HEK293 (cell line): ENCODE data around the gene PTTG1.

Source experiments
- CTCF ChIA-PET: fragments of 350-600 bp; formaldehyde crosslinking; extraction: SDS; loops from one replicate; lab custom pipeline; 2021; ENCODE audit warnings: antibody characterized with exemption; lab: Yijun Ruan, JAX
- POLR2A ChIA-PET: fragments of 300-600 bp; formaldehyde crosslinking; extraction: SDS; loops from one replicate; lab custom pipeline; 2020; ENCODE audit warnings: antibody characterized with exemption, inconsistent platforms; lab: Yijun Ruan, JAX
- H3K27ac ChIP-seq: fragments of 200-500 bp; sonication (Bioruptor generic); 2 replicates; pipeline ENCODE4 v1.5.1; 2014; ENCODE audit warnings: low read depth, low read length, control low read depth, inconsistent platforms; ENCODE audit errors: extremely low read depth
- H3K36me3 ChIP-seq, 2 experiments: fragments of 200-500 bp in 1 of 2; sonication (Bioruptor generic) in 1 of 2; 1 replicate in 1 of 2; 2 replicates in 1 of 2; pipeline ENCODE4 v1.5.1; 2014 to 2017; ENCODE audit warnings: inconsistent platforms in 2 of 2, low read length in 2 of 2; ENCODE audit not compliant: control insufficient read depth in 2 of 2, insufficient read depth in 1 of 2
- H3K4me1 ChIP-seq: fragments of 200-500 bp; sonication (Bioruptor generic); 2 replicates; pipeline ENCODE4 v1.5.1; 2014; ENCODE audit warnings: mild to moderate bottlenecking, low read length, inconsistent platforms; ENCODE audit not compliant: control insufficient read depth, insufficient read depth
- H3K4me3 ChIP-seq: 2 replicates; pipeline ENCODE4 v1.5.1; 2011; ENCODE audit warnings: low read depth, mild to moderate bottlenecking, control low read depth, low read length, moderate library complexity
- H3K9me3 ChIP-seq: fragments of 200-500 bp; sonication (Bioruptor generic); 2 replicates; pipeline ENCODE4 v1.5.1; 2014; ENCODE audit warnings: low read depth, low read length, inconsistent platforms; ENCODE audit not compliant: control insufficient read depth, insufficient read depth
- BCL11B ChIP-seq: fragments of 450-650 bp; formaldehyde crosslinking; IDR thresholded peaks from 2 replicates; pipeline ENCODE4 v1.5.1; 2016; ENCODE audit warnings: low read depth, missing biosample characterization, missing genetic modification characterization
- CTCF ChIP-seq: fragments of 450-650 bp; formaldehyde crosslinking; IDR thresholded peaks from 2 replicates; pipeline ENCODE4 v1.5.1; 2016; ENCODE audit warnings: missing biosample characterization, missing genetic modification characterization
- FEZF1 ChIP-seq: fragments of 450-650 bp; formaldehyde crosslinking; IDR thresholded peaks from 2 replicates; pipeline ENCODE4 v1.5.1; 2016; ENCODE audit warnings: missing biosample characterization, missing genetic modification characterization
- SALL2 ChIP-seq: fragments of 450-650 bp; formaldehyde crosslinking; IDR thresholded peaks from 2 replicates; pipeline ENCODE4 v1.5.0; 2017; ENCODE audit warnings: missing biosample characterization, mild to moderate bottlenecking, missing genetic modification characterization, borderline replicate concordance
- SP2 ChIP-seq: fragments of 450-650 bp; formaldehyde crosslinking; IDR thresholded peaks from 2 replicates; pipeline ENCODE4 v1.5.1; 2016; ENCODE audit warnings: missing biosample characterization, missing genetic modification characterization
- TRIM28 ChIP-seq: IDR thresholded peaks from 2 replicates; pipeline ENCODE4 v1.6.1; 2011; ENCODE audit warnings: low read length, control low read depth, borderline replicate concordance
- TSHZ1 ChIP-seq: fragments of 450-650 bp; formaldehyde crosslinking; IDR thresholded peaks from 2 replicates; pipeline ENCODE4 v1.5.1; 2016; ENCODE audit warnings: missing biosample characterization, missing genetic modification characterization, borderline replicate concordance
- ZBTB26 ChIP-seq: fragments of 450-650 bp; formaldehyde crosslinking; optimal IDR thresholded peaks from 2 replicates; pipeline ENCODE3; 2016; ENCODE audit warnings: missing biosample characterization, mild to moderate bottlenecking, missing genetic modification characterization
- ZBTB7A ChIP-seq: fragments of 450-650 bp; formaldehyde crosslinking; IDR thresholded peaks from 2 replicates; pipeline ENCODE4 v1.5.1; 2016; ENCODE audit warnings: low read depth, missing biosample characterization, missing genetic modification characterization
- ZFP3 ChIP-seq: fragments of 450-650 bp; formaldehyde crosslinking; IDR thresholded peaks from 2 replicates; pipeline ENCODE4 v1.5.1; 2016; ENCODE audit warnings: low read depth, missing biosample characterization, missing genetic modification characterization
- ZNF157 ChIP-seq: fragments of 450-650 bp; formaldehyde crosslinking; IDR thresholded peaks from 2 replicates; pipeline ENCODE4 v1.5.1; 2016; ENCODE audit warnings: missing biosample characterization, missing genetic modification characterization
- ZNF266 ChIP-seq: fragments of 450-650 bp; formaldehyde crosslinking; IDR thresholded peaks from 2 replicates; pipeline ENCODE4 v1.5.1; 2016; ENCODE audit warnings: missing biosample characterization, missing genetic modification characterization, low read depth
- ZNF274 ChIP-seq, 2 experiments: fragments of 200-500 bp in 1 of 2; fragments of 450-650 bp in 1 of 2; sonication (Bioruptor generic) in 1 of 2; formaldehyde crosslinking in 1 of 2; IDR thresholded peaks; 2 replicates each; pipeline versions ENCODE4 v1.5.1 to v1.6.1; 2014 to 2016; ENCODE audit warnings: borderline replicate concordance in 1 of 2, inconsistent platforms in 1 of 2, low read length in 1 of 2, missing biosample characterization in 1 of 2, missing genetic modification characterization in 1 of 2
- ZNF394 ChIP-seq: fragments of 450-650 bp; formaldehyde crosslinking; IDR thresholded peaks from 2 replicates; pipeline ENCODE4 v1.5.1; 2016; ENCODE audit warnings: missing biosample characterization, missing genetic modification characterization, mild to moderate bottlenecking, moderate library complexity, borderline replicate concordance
- ZNF610 ChIP-seq: fragments of 450-650 bp; formaldehyde crosslinking; IDR thresholded peaks from 2 replicates; pipeline ENCODE4 v1.5.1; 2016; ENCODE audit warnings: missing biosample characterization, missing genetic modification characterization, borderline replicate concordance
- ZNF623 ChIP-seq: fragments of 450-650 bp; formaldehyde crosslinking; IDR thresholded peaks from 2 replicates; pipeline ENCODE4 v1.5.1; 2016; ENCODE audit warnings: missing biosample characterization, missing genetic modification characterization
- ZNF624 ChIP-seq: fragments of 450-650 bp; formaldehyde crosslinking; IDR thresholded peaks from 2 replicates; pipeline ENCODE4 v1.5.1; 2017; ENCODE audit warnings: missing biosample characterization, missing genetic modification characterization
- ZNF701 ChIP-seq: fragments of 450-650 bp; formaldehyde crosslinking; IDR thresholded peaks from 2 replicates; pipeline ENCODE4 v1.5.1; 2016; ENCODE audit warnings: missing biosample characterization, missing genetic modification characterization
- ZNF704 ChIP-seq: fragments of 450-650 bp; formaldehyde crosslinking; IDR thresholded peaks from 2 replicates; pipeline ENCODE4 v1.5.1; 2016; ENCODE audit warnings: missing biosample characterization, missing genetic modification characterization
- ZNF707 ChIP-seq: fragments of 450-650 bp; formaldehyde crosslinking; IDR thresholded peaks from 2 replicates; pipeline ENCODE4 v1.5.1; 2016; ENCODE audit warnings: missing biosample characterization, missing genetic modification characterization
- ZSCAN30 ChIP-seq: fragments of 450-650 bp; IDR thresholded peaks from 2 replicates; pipeline ENCODE4 v1.5.1; 2018; ENCODE audit warnings: missing biosample characterization, mild to moderate bottlenecking, missing genetic modification characterization, moderate library complexity

PTTG1 gene

GRCh38 chr5:160462167-160462566, 40.5 kb downstream of the PTTG1 start (continued):
- TF ChIP-seq TRIM28 = no peak

GRCh38 chr5:160463227-160463626, 41.6 kb downstream of the PTTG1 start:
- CTCF ChIA-PET = interaction anchor here (0.8 to 1.5 kb wide), 4 partner anchors 22 to 42 kb away, joined by 3 to 6 read pairs (median 4); partner anchors contain the start of gene PTTG1
- POLR2A ChIA-PET = no interaction called here

GRCh38 chr5:160463740-160464465, 42.2 kb downstream of the PTTG1 start:
- CTCF ChIA-PET = interaction anchor here (1.1 to 1.5 kb wide), 2 partner anchors 26 to 42 kb away, joined by 4 to 6 read pairs; partner anchors contain the start of gene PTTG1
- Histone ChIP-seq H3K4me1 (peaks cover 12% of the 10 kb centered on the region; the same call in 1 of the 2 replicates), H3K4me3 (no peak overlapping the region), H3K9me3 (no peaks in the 10 kb centered on the region), H3K27ac (no peak overlapping the region), H3K36me3 (no peaks in the 10 kb centered on the region)
- TF ChIP-seq ZBTB7A (tag by site-specific recombination) (no peak), FEZF1 (tag by site-specific recombination) (peak; percentile 43; the same call in 1 of the 2 replicates)
- POLR2A ChIA-PET = no interaction called here

More at GRCh38 chr5:160463227-160463626, 41.6 kb downstream of the PTTG1 start:
- H3K27ac ChIP-seq = no peak overlapping the region
- H3K36me3 ChIP-seq = no peaks in the 10 kb centered on the region
- TF ChIP-seq BCL11B (tag by site-specific recombination) (no peak), ZNF266 (no peak), ZNF701 (no peak), ZNF157 (no peak), ZSCAN30 (tag by site-specific recombination) (no peak), ZNF394 (tag by site-specific recombination) (no peak), ZNF274 (IDR thresholded peaks at IDR 0.05; ENCODE audit: low read length) (no peak), ZNF274 (tag by site-specific recombination; IDR thresholded peaks at IDR 0.05; ENCODE audit: borderline replicate concordance) (no peak), TSHZ1 (tag by site-specific recombination) (no peak), ZNF704 (no peak)
- H3K4me3 ChIP-seq = no peak overlapping the region
- no peaks in the 10 kb centered on the region for H3K9me3 ChIP-seq
- H3K4me1 ChIP-seq = peaks cover 12% of the 10 kb centered on the region; the same call in 1 of the 2 replicates

- peaks cover 12% of the 10 kb centered on the region; the same call in 1 of the 2 replicates for H3K4me1 ChIP-seq
- ChIA-PET POLR2A (no interaction called here), CTCF (interaction anchor here (1.2 kb wide), 1 partner anchor 27 kb away, joined by 5 read pairs; no protein-coding TSS in a partner anchor)
- no peak overlapping the region for H3K4me3 ChIP-seq
- no peak overlapping the region for H3K27ac ChIP-seq
- H3K36me3 ChIP-seq = no peaks in the 10 kb centered on the region
- H3K9me3 ChIP-seq = no peaks in the 10 kb centered on the region
- TF ChIP-seq ZBTB26 (tag by site-specific recombination) (no peak), ZNF707 (tag by site-specific recombination) (no peak), ZNF157 (no peak), ZNF624 (tag by site-specific recombination) (no peak), SP2 (tag by site-specific recombination) (no peak), SALL2 (tag by site-specific recombination) (no peak), ZNF623 (tag by site-specific recombination) (no peak), ZNF610 (no peak), CTCF (tag by site-specific recombination) (no peak), ZFP3 (tag by site-specific recombination) (no peak)
Observed at GRCh38 chr5:160464466-160464797, 42.8 kb downstream of the PTTG1 start.
